Posterior vena cava (tissue), 2 donors: Measurements from ENCODE around the gene PTH2R. TPM values are rescaled to one million over a fixed set of nuclear protein-coding genes. Genes with fewer than 3 reads are reported as not detected.
A peak's percentile ranks its signal among the peaks of the same experiment; 100 is the strongest.
"Not testable (repeated sequence)": the region's sequence is repeated elsewhere in the genome, so short reads cannot be mapped to it uniquely, and the experiment has no call there.

Experiments
- DNase-seq: peaks from one replicate; pipeline ENCODE4 v3.0.0-alpha.2; 2020; ENCODE audit warnings: low spot score
- intact Hi-C, 2 donors: fragments of 100-400 bp; cut with DNase I; formaldehyde crosslinking; loops; one replicate each; pipeline versions ENCODE4 v1.14.1 to v1.14.2; 2022 to 2023
- long read RNA-seq, 2 donors: library from polyadenylated mRNA; unstranded; transcript quantifications; one replicate each; pipeline ENCODE4 v2.0.0, GENCODE V29; 2020 to 2021
- total RNA-seq, 2 donors: library from RNA; stranded (reverse); fragmentation: NEBNext Ultra II Directional; extraction: Animal tissue kit (Norgen Biotek cat#: 25700); gene quantifications; one replicate each; pipeline ENCODE4 v1.2.1, GENCODE V29; 2021
- donor health status: DM: yes; HTN: yes; CAD: no.
- donor health status: DM: yes; HTN: yes; CAD: no.

PTH2R gene, protein sequence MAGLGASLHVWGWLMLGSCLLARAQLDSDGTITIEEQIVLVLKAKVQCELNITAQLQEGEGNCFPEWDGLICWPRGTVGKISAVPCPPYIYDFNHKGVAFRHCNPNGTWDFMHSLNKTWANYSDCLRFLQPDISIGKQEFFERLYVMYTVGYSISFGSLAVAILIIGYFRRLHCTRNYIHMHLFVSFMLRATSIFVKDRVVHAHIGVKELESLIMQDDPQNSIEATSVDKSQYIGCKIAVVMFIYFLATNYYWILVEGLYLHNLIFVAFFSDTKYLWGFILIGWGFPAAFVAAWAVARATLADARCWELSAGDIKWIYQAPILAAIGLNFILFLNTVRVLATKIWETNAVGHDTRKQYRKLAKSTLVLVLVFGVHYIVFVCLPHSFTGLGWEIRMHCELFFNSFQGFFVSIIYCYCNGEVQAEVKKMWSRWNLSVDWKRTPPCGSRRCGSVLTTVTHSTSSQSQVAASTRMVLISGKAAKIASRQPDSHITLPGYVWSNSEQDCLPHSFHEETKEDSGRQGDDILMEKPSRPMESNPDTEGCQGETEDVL
- total RNA-seq = under 1 TPM in 1 of 2 donors, not detected in 1; 0.46 TPM
- long read RNA-seq, donor 1 = 0 reads
- long read RNA-seq, donor 2, partial matches to known transcripts = 0 of 2 reads
- long read RNA-seq, donor 2, other reads (novel, unspliced or antisense) = 2 of 2 reads

DNA sequence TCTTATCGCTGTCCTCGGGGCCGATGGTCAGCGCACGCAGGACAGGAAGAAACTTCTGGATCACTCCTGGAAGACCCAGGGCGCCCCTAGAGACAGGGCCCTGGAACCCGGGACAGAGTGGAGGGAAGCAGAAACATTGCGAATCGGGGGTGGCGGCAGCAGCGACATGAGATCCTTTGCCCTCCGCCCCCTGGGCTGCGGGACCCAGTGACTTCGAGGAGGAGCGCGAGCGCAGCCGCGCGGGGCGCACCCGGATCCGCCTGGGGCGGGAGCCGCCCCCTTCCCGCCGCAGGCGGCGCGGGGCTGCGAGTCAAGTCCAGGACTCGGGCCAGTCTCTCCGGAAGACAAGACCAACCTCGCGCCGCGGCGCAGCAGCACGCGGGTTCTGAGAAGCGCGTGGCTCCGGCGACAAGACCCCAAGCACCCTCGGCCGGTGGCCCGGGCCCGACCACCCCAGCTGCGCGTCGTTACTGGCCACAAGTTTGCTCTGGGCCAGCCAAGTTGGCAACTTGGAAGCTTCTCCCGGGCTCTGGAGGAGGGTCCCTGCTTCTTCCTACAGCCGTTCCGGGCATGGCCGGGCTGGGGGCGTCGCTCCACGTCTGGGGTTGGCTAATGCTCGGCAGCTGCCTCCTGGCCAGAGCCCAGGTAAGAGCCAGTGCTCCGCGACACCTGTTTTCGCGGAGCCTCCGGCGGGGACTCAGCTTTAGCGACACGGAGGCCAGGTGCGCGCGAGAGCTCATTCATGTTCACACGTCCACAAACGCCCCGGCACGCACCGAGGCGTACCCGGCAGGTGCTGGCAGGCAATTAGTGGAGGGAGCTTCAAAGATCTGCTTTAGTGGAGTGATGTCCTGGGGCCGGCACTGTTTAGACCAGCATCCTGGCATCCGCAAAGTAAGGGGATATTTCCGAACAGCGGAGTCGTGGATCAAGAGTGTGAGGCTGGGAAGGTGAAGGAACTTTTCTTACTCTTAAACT is at the start of gene PTH2R:
Gene PTH2R, plus strand, starts transcription at position 319 of the 978 bp plus-strand sequence. Its CDS starts 252 bp downstream, at position 571.
- DNase-seq = peak; percentile 79

DNA sequence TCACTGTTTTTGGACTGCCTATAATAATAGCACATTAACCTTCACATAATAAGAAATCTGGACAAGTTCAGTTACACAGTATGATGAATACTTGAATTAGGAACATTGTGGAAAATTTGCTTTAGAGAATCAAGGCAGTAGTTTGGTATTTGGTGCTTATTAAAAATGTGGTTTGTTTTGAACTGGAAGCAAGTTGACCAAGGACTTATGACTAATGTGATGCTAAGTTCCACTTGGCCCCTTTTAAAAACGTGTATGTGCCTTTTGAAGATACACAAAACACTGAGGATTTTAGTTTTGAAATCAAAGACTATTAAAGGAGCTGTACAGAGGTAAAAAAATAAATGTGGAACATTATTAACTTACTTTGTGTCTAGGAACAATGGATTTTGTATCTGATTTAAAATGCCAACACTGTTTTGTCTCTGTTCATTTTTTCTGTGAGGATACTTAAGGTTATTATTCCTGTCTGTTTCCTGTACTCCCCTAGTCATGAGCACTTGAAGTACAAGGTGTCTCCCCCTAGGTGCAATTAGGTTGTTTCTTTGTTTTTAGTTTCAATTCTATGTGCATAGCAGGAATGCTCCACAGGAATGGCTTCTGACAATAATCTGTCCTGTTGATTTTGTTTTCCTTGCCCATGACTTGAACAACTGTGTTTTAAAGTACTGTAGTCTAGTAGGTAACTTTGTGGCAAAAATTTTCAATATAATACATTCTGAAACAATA is 49.6 kb upstream of the PTH2R start:
- intact Hi-C loops = no loop called here
- no peak for DNase-seq

More for the DNA sequence above, at the start of gene PTH2R:
- intact Hi-C loops = loop anchor here in 1 of 2 donors (5.0 kb wide), 1 partner anchor 709 kb away; no protein-coding TSS in a partner anchor

DNA sequence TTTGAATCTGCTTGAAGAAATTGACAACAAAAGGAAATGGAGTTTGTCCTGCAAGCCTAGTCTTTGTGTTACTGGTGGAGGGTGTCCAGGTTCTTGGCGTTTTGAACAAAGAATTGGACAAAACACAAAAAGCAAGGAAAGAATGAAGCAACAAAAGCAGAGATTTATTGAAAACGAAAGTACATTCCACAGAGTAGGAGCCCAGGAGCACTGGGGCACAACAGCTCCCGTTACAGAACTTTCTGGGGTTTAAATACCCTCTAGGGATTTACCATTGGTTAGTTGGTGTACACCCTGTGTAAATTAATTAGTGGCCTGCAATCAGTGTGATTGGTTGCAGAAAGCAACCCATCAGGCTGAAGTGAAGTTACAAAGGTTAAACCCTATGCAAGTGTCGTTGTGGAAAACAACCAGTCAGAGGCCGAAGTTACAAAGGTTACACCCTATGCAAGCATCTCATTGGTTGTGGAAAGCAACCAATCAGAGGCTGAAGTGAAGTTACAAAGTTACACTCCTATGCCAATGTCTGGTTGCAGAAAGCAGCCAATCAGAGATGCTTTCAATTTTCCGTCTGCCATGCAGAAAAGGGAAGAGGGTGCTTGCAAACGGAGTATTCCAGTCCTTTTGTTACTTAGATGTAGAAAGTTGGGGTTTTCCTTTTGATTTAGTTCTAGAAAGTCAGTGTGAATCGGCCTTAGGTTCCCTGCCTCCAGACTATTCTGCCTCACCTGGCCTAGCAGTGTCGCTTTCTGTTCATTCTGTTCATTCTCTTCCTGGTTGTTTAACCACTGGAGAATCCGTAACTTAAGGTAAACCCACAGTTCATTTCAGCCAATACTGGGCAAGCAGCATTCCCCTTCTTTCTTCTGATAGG is 47.6 kb upstream of the PTH2R start:
- no peak for DNase-seq
- intact Hi-C loops = no loop called here

DNA sequence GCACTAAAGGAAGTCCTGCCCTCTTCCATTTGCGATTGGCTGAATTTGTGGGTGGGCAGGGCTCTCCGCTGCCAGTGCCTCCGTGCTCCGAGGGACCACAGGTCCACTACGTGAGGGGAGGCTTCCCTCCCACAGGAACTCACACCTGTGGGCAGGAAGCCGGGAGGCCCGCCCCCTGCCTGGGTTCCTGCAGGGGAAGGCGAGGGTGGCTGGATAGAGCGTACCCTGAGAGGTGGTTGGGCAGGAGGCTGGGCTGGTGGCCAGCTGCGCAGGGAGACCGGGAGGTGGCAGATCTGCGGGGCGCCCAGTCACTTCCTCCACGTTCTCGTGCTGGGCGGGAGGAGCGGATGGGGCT is 47.0 kb upstream of the PTH2R start:
- DNase-seq = peak; percentile 83
- intact Hi-C loops = no loop called here

DNA sequence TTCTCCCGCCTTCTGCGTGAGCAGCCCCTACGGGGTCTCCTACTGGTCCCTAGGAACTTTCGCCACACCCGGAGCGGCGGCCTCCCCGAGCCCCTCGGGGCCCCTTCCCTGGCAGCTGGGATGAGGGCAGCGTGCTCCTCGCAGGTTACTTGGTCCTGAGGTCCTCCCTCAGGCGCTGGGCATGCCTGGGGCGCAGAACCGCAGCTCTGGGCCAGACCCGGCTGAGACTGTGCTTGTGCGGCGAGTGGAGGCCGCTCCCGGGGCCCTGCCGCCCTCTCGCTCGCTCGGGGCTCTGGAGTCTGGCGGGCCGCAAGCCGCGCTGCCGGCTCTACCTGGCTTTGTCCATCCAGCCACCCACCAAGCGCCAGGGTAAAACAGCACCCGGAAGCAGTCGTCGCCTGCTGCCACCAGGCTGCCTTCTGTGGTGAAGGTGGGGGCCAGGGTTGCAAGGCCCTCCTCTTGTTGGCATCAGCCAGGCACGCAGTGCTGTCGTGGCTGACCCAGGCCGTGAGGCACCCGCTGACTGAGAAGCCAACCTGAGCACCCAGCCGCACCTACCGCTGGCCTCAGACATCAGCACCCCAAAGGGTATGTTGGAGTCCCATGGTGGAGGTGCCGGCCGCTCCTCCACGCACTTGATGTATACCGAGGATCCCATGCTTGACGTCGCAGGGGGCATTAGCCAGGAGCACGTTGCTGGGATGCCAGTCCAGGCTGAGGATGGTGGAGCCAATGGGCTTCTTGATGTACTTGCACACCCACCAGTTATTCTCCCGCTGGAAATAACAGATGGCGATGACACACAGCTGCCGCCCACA is 46.1 kb upstream of the PTH2R start:
- no peak for DNase-seq
- intact Hi-C loops = no loop called here

DNA sequence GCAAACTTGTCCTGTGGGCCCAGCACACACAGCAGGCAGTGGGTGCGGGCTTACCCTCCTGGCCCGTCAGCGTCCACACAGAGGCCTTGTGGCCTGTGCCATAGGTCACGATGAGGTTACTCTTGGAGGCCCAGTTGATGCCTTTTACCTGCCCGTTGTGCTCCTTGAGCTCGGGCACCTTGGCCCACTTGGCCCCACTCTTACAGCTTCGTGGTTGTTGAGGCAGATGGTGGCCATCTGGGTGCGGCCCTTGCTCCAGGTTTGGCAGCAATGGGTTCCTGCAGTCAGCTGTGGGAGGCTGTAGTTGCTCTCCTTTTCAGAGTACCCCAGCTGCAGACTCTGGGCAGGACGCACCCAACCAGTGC is 45.5 kb upstream of the PTH2R start:
- DNase-seq = no peak
- intact Hi-C loops = no loop called here

DNA sequence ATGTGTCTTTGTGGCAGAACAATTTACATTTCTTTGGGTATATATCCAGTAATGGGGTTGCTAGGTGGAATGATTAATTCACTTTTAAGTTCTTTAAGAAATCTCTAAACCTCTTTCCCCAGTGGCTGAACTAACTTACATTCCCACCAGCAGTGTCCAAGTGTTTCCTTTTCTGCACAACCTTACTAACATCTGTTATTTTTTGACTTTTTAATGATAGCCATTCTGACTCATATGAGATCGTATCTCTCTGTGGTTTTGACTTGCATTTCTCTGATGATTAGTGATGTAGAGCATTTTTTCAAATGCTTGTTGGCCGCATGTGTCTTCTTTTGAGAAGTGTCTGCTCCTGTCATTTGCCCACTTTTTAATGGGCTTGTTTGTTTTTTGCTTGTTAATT is 43.1 kb upstream of the PTH2R start:
- intact Hi-C loops = no loop called here
- no peak for DNase-seq

DNA sequence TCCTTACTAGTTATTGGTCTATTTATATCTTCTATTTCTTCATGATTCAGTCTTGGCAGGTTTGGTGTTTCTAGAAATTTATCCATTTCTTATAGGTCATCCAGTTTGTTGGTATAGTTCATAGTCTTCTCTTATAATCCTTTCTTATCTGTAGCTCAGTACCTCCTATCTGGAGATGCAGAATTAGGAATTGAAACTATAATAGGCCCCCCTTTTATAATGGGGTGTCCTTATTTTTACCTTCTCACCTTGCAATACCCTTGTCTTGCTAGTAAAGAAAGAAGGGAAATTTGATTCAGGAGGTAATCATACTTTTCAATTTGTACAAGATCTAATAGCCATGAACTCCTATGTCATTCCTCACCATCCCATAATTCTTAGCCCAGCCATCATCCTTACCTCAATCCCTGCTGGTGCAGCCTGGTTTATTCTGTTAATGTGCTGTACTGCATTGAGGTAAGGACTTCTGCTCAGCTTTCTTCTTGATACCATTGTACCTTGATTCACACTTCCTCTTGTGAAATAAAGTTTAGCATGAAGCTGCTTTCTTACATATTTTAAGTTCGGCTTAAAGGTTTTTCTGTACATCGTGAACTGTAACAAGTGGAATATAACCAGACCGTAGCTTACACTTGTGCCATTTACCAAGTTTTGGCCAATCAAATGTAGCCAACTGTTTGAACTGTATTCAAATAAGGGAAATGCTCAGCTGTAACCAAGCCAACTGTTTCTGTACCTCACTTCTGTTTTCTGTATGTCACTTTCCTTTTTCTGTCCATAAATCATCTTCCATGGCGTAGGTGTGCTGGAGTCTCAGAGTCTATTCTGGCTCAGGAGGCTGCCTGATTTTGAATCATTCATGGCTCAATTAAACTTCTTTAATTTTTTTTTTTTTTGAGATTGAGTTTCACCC is 40.1 kb upstream of the PTH2R start:
- intact Hi-C loops = no loop called here
- DNase-seq = no peak

DNA sequence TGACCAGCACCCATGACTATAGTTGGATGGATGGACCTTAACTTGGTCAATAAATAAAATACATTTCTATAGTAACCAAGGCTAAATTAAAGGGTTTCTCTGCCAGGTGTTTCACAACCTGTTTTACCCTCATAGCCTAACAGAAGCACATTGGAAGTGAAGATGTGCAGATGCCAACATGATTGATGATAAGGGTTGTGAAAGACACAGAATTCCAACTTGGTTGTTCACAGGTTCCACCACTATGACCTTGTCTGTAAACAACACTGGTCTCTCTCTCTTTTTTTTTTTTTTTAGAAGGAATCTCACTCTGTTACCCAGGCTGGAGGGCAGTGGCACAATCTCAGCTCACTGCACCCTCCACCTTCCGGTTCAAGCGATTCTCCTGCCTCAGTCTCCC is 37.5 kb upstream of the PTH2R start:
- DNase-seq = no peak
- intact Hi-C loops = no loop called here

DNA sequence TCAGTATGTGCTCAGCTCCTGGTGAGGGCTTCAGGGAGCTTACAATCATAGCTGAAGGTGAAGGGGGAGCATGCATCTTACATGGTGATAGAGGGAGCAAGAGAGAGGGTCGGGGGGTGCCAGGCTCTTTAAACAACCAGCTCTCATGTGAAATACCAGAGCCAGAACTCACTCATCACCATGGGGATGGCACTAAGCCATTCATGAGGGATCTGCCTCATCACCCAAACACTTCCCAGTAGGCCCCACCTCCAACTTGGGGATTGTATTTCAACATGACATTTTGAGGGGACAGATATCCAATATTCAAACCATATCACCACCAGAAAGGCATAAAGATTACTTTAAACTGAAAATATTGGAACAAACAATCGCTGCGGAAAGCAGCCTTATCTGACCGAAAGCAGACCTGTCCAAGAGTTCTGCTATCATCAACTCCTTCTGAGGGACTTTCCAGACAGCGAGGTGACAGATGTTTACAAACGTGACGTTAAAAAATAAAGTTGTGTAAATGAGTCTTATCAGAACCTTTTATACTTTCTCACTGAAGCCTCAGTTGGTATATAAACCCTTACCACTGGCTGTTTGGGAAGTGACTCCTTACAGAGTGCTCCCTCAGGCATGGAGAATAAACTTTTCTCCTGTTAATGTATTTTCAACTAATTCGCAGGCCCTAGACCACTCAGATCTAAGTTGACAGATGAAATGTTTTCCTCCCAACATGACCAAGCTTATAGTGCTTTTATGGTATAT is 35.5 kb upstream of the PTH2R start:
- no peak for DNase-seq
- intact Hi-C loops = no loop called here

DNA sequence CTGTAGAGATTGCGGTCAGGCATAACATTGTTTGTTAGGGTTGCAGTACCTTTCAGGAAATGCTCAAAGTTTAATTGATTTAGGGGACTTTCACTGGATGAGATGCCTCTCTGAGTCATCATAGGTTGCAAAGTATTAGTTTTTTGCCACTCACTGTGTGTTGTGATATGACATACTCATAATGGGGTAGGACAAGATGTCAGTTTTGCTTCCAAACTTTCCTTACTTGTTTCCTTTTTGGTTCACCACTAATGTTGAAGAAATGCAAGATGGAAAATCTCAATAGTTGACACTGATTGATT is 35.0 kb upstream of the PTH2R start:
- intact Hi-C loops = no loop called here
- DNase-seq = no peak

DNA sequence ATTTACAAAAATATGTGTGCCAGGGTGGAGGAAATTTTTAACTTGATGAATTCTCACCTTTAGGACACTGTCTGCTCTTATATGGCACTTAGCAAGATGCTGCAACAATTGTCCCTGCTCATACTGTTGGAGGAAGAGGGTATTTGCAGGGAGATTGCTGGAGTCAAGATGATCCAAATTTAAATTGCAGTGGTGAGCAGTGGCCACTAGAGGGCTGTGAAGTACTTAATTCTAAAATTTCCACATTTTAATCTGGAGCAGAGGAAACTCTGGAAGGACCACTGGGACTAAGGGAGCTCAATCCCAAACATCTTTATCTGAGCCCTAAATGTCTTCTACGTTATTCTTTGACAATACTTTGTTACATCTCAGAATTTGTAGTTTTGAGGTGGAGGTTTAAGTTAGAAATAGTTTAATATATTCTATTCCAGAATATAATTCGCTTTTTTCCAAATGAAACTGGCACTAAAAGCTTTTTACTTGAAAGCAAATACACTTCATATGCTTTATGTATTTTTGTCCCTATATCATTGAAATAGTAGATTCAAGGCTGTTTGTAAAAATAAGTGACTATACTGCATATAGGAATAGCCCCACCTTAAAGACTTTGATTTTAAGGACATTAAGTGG is 33.0 kb upstream of the PTH2R start:
- no peak for DNase-seq
- intact Hi-C loops = no loop called here

DNA sequence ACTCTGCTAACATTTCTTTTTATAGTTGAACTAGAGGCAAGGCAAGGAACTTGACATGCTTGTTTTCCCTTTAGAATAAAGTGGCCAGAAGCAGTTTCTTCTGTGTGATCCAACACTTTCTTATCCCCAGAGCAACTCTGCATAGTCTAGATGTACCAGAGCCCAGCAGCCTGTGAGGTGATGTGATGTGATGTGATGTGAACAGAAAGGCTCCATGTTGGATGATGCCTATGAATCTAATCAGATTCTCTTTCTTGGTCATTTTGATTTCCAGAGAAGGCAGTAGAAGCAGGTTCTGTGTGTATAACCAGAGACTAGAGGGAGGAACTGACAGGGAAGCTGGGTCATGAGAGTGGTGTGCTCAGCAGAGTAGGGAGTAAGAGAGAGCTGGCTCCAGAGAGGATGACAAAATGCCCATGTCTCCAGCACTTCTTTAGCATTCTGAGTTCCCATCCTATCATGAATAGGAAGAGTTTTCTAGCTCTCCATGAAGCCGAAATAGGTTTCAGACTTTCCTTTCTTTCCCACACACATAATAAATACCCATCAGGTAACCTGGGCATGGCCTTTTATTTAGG is 31.0 kb upstream of the PTH2R start:
- intact Hi-C loops = loop anchor here in 1 of 2 donors (5.0 kb wide), 1 partner anchor 1732 kb away; no protein-coding TSS in a partner anchor
- DNase-seq = no peak

DNA sequence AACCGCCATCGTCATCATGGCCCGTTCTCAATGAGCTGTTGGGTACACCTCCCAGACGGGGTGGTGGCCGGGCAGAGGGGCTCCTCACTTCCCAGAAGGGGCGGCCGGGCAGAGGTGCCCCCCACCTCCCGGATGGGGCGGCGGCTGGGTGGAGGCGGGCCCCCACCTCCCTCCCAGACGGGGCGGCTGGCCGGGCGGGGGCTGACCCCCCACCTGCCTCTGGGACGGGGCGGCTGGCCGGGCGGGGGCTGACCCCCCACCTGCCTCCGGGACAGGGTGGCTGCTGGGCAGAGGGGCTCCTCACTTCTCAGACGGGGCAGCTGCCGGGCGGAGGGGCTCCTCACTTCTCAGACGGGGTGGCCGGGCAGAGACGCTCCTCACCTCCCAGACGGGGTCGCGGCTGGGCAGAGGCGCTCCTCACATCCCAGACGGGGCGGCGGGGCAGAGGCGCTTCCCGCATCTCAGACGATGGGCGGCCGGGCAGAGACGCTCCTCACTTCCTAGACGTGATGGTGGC is 29.2 kb upstream of the PTH2R start:
- DNase-seq = not testable (repeated sequence)
- intact Hi-C loops = loop anchor here in 1 of 2 donors (5.0 kb wide), 1 partner anchor 1730 kb away; no protein-coding TSS in a partner anchor

DNA sequence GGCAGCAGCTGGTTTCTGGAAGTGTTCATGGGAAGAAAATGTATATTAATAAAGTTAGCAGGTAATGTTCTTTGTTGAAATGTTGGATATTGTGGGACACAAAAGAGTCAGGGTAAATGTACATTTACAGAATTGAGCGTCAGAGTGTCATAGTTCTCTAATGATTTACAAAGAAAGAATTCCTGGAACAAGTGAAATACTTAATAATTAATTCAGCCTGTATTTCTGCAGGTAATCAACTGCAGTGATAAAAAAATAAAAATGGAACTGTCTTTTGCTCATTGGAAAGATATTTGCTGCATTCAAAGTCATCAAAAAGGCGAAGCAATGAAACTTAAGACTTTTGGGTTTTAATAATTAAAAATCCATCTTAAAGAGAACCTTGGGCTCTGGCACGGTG is 27.4 kb upstream of the PTH2R start:
- DNase-seq = no peak
- intact Hi-C loops = loop anchor here in 1 of 2 donors (5.0 kb wide), 1 partner anchor 1728 kb away; no protein-coding TSS in a partner anchor
